T-helper 9 cell (primary cell): ENCODE data around the gene FMO1.
"Not testable (repeated sequence)": the region's sequence is repeated elsewhere in the genome, so short reads cannot be mapped to it uniquely, and the experiment has no call there.

Experiments
- DNase-seq: peaks from one replicate; pipeline ENCODE4 v3.0.0-alpha.2; 2020

The FMO1 gene

GRCh38 chr1:171286032-171286705 is 37.9 kb downstream of the FMO1 start:
- no peak for DNase-seq

- no peak for DNase-seq
These were observed 42.3 kb downstream of the FMO1 start for GRCh38 chr1:171290621-171291020.

- no peak for DNase-seq
These were observed 44.5 kb downstream of the FMO1 start for GRCh38 chr1:171292799-171293198.

GRCh38 chr1:171295383-171295782 is 47.1 kb downstream of the FMO1 start:
- DNase-seq: not testable (repeated sequence)

GRCh38 chr1:171295821-171296220 is 47.5 kb downstream of the FMO1 start:
- DNase-seq: no peak

GRCh38 chr1:171296897-171297296 is 48.6 kb downstream of the FMO1 start:
- DNase-seq: no peak

GRCh38 chr1:171298696-171299095 is 50.4 kb downstream of the FMO1 start:
- no peak for DNase-seq

GRCh38 chr1:171299342-171299741 is 51.0 kb downstream of the FMO1 start:
- DNase-seq: no peak

- no peak for DNase-seq
These were observed 52.1 kb downstream of the FMO1 start for GRCh38 chr1:171300401-171300800.

GRCh38 chr1:171310661-171311087 is 62.4 kb downstream of the FMO1 start:
- no peak for DNase-seq

- DNase-seq: no peak
These were observed 63.7 kb downstream of the FMO1 start for GRCh38 chr1:171311771-171312558.

- DNase-seq: no peak
These were observed 65.1 kb downstream of the FMO1 start for GRCh38 chr1:171313319-171313834.

GRCh38 chr1:171313835-171314320 is 65.6 kb downstream of the FMO1 start, which contains the start of gene FMO4:
TSS of gene FMO4 (plus strand) at chr1:171314183. CDS start at chr1:171319826, 5,643 bp downstream.
- peak; percentile 65 for DNase-seq

- no peak for DNase-seq
These were observed 81.0 kb downstream of the FMO1 start for GRCh38 chr1:171329251-171329650.

GRCh38 chr1:171334024-171334640 is 85.8 kb downstream of the FMO1 start:
- no peak for DNase-seq
